Stimulated activated CD8-positive, alpha-beta memory T cell treated with anti-CD3 and anti-CD28 coated beads, Interleukin-15, amount 100 ng/mL, for 1 hour (primary cell): ENCODE data around the gene SH2D3A.
"Not testable (repeated sequence)": the region's sequence is repeated elsewhere in the genome, so short reads cannot be mapped to it uniquely, and the experiment has no call there.

Experiments used
- DNase-seq: peaks from one replicate; pipeline ENCODE4 v3.0.0-alpha.2; 2020; ENCODE audit warnings: low read depth

The SH2D3A gene

DNA sequence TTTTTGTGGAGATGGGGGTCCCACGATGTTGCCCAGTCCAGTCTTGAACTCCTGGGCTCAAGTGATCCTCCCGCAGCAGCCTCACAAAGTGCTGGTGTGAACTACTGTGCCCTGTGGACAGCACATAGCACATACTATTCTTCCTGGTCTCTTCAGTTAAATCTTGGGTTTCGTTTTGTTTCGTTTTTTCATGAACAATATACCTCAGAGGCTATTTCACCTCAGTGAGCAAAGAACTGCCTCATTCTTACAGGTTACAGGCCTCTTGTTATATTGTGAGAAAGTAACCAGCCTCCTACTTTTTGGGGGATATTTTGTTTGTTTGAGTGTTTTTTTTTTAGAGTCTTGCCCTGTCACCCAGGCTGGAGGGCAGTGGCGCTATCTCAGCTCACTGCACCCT lies 45.5 kb downstream of the SH2D3A start:
- DNase-seq, result no peak

DNA sequence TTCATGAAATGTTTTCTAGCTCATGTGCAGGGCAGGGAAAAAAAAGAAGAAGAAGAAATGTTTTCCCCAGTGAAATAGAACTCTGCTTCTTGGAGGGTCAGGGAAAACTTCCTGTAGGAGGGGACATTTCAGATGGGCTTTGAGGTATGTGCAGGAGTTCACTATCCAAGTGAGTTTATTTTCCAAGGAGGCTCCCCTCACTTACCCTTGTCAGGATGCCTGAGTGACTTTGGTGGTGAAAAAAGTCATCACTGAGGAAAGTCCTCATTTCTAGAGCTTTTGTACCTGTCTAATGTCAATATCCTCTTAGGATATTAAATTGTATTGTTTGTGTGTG lies 46.1 kb downstream of the SH2D3A start:
- no peak for DNase-seq

GRCh38 chr19:6720369-6721137 lies 46.7 kb downstream of the SH2D3A start, which contains the start of gene C3:
TSS of gene C3 (minus strand) at chr19:6720650. CDS start at chr19:6720589, 61 bp downstream.
- no peak for DNase-seq

GRCh38 chr19:6719992-6720368 lies 47.3 kb downstream of the SH2D3A start:
- DNase-seq, result no peak

DNA sequence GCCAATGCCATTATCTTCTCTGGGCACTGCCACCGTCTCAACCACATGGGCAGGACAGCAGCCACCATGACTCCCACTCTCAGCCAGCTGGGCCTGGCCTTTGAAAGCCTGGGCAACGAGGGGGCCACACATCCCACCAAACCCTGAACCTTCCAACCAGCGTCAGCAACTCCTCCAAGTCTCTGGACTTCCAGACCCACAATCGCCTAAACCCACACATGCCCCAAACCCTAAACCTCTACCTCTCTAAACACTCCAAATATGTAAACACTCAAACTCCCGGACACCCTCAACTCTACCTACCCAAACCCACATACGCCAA lies 47.7 kb downstream of the SH2D3A start:
- no peak for DNase-seq

DNA sequence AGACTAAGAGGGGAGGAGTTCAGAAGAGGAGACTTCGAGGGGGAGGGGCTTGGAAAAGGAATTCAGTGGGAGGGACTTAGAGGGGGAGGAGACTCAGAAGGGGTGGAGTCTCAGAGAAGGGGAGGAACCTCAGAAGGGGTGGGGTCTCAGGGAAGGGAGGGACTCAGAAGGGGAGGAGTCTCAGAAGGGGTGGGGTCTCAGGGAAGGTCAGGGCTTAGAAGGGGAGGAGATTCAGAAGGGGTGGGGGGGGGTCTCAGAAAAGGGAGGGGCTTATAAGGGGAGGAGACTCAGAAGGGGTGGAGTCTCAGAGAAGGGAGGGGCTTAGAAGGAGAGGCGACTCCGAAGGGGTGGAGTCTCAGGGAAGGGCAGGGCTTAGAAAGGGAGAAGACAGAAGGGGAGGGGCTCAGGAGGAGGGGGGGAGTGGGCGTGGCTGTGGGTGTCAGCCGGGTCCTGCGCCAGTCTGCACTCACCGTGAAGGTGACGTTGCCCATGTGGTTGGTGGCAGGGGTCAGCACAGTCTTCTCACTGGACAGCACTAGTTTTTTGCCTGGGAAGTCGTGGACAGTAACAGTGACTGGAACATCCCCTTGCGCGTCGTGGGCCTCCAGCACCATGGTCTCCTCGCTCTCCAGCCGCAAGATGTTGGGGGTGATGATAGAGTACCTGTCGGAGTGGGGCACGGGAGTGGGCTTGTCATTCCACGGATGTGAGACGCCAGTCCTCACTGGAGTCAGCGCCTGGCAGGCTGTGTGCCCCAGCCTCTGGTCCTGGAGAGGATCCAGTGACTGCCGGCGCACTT lies 48.3 kb downstream of the SH2D3A start:
- DNase-seq, result no peak

GRCh38 chr19:6718111-6718740 lies 49.0 kb downstream of the SH2D3A start:
- DNase-seq, result no peak

- no peak for DNase-seq
Measured at GRCh38 chr19:6717441-6717971, 49.7 kb downstream of the SH2D3A start.

DNA sequence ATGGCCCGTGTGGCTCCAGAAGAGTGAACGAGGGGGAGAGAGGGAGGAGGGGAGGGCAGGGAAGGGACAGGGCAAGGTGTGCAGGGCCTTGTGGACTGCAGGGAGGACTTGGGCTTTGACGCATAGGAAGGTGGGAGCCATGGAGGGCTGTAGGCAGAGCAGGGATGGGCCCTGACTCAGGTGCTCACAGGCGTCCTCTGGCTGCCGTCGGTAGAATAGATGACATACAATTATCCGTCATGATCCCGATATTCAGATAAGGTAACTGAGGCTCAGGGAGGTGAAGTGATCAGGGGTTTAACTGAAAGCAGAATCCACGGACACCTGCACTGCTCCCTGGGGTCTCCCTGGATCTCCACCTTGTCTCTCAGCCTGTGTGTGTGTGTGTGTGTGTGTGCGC lies 50.2 kb downstream of the SH2D3A start:
- no peak for DNase-seq

GRCh38 chr19:6716610-6716970 lies 50.6 kb downstream of the SH2D3A start:
- no peak for DNase-seq

- no peak for DNase-seq
Measured at GRCh38 chr19:6714749-6715555, 52.3 kb downstream of the SH2D3A start.

DNA sequence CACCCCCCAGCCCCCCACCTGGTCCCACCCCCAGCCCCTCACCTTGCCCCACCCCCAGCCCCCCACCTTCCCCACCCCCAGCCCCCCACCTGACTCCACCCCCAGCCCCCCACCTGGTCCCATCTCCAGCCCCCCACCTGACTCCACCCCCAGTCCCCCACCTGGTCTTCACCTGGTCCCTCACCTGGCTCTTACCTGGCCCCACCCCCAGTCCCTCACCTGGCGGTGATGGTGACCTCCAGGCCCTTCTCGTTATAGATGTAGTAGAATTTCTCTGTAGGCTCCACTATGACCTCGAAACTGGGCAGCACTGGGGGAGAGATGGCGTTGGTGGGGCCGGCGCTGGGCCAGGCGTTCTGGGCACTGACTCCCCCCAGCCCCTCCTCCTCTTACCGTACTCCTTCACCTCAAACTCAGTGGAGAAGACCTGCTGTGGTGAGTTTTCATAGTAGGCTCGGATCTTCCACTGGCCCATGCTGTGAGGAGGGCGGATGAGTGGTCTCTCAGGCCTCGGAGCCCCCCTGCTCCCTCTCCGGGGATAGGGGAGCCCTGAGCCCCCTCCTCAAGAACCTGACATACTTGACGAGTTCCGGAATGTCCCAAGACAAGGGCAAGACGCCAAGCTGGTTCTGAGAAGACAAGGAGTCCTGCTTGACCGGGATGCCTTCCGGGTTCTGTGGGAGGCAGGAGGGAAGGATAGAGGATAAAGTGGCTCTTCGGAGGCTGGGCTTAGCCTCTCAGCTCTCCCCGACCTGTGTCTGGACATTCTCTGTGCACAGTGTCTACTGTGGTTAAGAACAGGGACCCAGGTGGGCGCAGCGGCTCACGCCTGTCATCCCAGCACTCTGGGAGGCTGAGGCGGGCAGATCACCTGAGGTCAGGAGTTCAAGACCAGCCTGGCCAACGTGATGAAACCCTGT lies 53.2 kb downstream of the SH2D3A start:
- no peak for DNase-seq

GRCh38 chr19:6712692-6713670 lies 54.3 kb downstream of the SH2D3A start:
- DNase-seq, result no peak

DNA sequence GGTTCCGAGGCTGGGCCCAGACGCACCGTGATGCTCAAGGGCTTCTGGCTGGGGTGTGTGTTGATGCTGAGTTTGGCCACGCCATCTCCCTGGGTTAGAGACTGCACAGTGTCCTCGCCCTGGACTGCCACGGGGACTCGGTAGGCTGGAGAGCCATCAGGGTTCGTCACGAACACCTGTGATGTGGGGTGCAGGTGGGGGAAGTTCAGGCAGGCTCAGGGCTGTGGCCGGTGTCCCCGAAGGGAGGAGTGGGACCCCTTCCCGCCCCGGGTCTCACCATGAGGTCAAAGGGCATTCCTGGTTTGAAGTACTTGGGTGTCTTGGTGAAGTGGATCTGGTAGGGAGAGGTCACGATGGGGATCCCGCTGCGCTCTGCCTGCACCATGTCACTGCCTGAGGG lies 55.0 kb downstream of the SH2D3A start:
- DNase-seq, result no peak

DNA sequence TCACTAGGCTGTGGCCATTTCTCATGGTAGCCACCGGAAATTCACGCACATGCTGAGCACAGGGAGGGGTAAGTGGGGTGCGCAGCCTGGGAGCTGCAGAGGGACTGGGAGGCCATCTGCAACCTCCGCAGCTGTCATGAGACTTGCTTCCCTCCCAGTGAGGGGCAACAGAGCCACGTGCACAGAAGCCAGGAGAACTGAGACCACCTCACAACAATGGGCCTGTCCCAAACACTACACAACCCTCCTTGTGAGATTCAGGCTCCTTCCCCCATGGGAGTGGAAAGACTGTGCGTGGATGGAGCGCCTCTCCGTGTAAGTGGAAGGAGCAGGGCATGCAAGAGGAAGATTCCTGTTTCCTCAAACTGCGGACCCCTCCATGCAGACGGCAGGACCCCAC lies 55.6 kb downstream of the SH2D3A start:
- DNase-seq, result no peak

GRCh38 chr19:6711078-6711361 lies 56.2 kb downstream of the SH2D3A start:
- DNase-seq, result no peak

DNA sequence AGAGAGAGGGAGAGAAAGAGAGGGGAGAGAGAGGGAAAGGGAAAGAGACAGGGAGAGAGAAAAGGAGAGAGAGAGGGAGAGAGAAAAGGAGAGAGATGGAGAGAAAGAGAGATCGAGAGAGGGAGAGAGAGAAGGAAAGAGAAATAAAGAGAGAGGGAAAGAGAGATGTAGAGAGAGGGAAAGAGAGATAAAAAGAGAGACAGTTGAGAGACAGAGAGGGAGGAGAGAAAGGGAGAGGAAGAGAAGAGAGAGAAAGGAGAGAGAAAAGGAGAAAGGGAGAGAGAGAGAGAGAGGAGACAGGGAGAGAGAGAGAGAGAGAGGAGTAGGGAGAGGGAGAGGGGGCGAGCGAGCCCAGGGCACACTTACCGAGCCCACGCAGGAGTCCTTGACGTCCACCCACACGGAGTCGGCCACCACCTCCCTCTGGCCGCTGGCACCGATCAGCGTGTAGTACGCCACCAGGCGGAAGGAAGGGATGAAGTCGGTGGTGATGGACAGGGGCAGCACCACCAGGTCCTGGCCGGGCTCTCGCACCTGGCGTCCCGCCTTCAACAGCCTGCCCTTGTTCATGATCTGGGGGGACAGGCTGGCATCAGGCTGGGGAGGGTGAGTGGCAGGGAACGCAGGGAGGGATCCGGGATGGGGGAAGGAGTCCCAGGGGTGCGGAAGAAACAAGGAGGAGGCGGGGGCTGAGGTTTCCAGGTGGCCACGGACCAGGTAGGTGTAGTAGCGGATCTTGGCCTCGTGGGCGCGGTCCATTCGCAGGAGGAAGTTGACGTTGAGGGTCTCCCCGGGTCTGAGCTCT lies 56.8 kb downstream of the SH2D3A start:
- no peak for DNase-seq

DNA sequence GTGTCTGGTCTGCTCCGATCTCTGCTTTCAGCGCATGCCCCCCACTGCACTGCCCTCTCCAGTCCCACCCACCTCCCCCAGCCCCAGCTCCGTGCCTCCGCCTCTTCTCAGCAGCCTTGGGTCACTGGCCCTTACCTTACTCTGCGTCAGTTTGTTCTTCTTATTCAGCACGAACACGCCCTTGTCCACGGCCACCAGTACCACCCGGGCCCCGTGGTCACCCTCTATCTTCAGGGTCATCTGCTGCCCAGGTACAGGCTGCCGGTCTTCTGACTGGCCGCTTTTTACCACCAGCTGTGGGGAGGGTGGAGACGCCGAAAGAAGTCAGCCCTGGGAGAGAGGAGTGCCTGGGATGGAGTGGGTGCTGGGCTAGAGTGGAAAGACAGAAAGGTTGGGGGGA lies 57.7 kb downstream of the SH2D3A start:
- DNase-seq, result no peak

- not testable (repeated sequence) for DNase-seq
Measured at GRCh38 chr19:6708913-6709312, 58.3 kb downstream of the SH2D3A start.
